Pons (tissue), 1 donor: Measurements from ENCODE around the gene NPY4R.
"Not testable (repeated sequence)": the region's sequence is repeated elsewhere in the genome, so short reads cannot be mapped to it uniquely, and the experiment has no call there.

Experiments
- DNase-seq: peaks from one replicate; pipeline ENCODE4 v3.0.0-alpha.2; 2016; ENCODE audit warnings: low spot score

The NPY4R gene

DNA sequence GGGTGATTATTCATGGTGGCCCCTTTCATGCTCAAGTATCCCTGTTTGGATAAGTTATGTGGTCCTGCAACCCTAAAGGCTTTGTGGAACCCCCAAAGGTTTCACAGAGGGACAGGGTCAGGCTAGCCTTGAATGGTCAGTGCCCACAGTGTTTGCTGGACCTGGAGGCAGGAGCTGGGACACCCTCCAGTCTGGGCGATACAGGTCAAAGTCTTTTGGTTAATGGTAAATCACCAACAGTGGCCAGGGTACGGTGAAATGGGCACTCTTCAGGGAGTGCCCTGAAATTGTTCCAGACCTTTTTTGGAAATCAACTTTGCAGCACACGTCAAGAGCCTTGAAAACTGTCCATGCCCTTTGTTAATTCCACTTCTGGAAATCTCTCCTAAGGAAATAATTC, 8.7 kb downstream of the NPY4R start:
- DNase-seq: not testable (repeated sequence)

GRCh38 chr10:46455992-46456391, 9.8 kb downstream of the NPY4R start:
- not testable (repeated sequence) for DNase-seq

- DNase-seq: not testable (repeated sequence)
Measured at GRCh38 chr10:46451365-46451764, 14.4 kb downstream of the NPY4R start.

DNA sequence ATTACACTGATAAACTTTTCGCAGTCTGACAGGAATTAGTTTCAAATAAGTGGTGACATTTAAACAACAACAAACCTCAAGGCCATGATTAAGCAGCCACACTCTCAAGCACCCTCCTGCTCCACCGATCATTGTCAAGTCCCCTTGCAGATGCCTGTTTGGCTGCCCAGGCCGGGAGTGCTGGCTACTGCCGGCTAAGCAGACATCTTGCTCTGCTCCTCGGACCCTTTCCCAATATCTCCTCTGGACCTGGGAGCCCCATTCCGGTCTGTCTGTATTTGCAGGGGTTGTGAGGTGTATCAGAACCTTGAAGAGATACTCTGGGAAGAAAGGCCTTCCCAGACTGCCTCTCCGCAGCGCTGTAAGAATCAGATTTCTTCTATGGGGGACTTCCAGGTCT, 14.9 kb downstream of the NPY4R start:
- DNase-seq: not testable (repeated sequence)

GRCh38 chr10:46447439-46447838, 18.3 kb downstream of the NPY4R start:
- not testable (repeated sequence) for DNase-seq

DNA sequence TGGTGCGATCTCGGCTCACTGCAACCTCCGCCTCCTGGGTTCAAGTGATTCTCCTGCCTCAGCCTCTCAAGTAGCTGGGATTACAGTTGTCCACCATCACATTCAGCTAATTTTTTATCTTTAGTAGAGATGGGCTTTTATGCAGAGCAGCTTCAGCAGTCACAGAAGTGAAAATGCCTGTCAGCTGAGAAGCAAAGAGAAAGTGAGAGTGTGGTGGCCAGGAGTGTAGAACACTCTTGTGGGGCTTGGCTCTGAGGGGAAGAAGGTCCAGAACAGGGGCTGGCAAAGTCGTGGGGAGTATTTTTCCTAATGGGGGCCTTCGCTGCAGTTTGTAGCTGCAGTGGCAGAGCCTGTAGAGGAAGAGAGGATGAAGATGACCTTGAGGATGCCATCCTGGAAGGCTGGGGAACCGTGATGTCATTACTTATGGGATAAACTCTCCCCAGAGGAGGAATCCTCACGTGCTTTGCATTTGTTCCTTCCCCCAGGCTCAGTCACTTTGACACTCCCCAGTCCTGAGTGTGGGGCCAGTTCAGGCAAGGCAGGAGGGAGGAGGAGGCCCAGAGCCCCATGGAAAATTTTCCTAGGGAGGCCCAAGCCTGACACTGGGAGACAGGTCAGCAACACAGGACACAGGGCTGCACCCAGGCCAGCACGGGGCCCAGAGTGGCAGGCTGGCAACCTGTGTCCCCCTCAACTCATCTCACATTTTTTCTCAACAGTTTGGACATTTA, 20.2 kb downstream of the NPY4R start:
- not testable (repeated sequence) for DNase-seq

DNA sequence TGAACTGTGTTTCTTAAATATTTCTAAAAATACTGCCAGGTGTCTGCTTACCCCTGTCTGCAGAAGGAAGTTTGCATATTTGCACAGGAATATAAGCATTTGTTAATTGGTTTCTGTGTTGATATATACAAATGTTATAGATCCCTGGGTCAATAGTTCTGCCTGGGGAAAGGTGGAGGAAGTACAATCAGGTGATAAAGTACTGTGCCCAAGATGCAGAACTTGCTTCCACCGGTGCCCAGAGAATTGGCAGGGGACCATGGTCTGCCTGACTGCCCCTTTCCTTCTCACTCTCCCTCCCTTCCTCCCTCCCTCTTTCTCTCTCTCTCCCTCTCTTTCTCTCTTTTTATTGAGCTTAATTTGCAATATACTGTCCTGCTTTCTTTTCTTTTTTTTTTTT, 22.3 kb downstream of the NPY4R start:
- DNase-seq: not testable (repeated sequence)

GRCh38 chr10:46442706-46443275, 23.0 kb downstream of the NPY4R start:
- not testable (repeated sequence) for DNase-seq

DNA sequence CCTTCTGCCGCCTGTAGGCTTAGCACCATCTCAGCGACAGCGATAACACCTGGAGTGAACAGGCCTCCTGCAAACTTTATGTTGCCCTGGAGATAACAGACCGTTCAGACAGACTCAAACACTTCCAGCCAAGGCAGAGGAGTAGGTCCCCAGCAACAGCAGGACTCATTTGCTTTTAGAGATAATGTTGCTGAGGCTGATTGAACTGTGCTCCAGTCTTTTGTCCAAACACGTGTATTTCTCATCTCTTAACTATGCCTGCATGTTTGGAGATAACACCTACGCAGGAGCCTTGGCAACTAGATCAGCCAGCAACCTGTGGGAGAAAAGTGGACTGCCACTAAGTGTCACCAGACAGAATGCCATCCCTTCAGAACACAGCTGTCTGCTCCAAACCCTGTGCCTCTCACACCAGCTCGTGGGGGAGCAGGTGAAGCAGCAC, 23.9 kb downstream of the NPY4R start:
- not testable (repeated sequence) for DNase-seq

- DNase-seq: not testable (repeated sequence)
Measured at GRCh38 chr10:46440942-46441341, 24.8 kb downstream of the NPY4R start.

DNA sequence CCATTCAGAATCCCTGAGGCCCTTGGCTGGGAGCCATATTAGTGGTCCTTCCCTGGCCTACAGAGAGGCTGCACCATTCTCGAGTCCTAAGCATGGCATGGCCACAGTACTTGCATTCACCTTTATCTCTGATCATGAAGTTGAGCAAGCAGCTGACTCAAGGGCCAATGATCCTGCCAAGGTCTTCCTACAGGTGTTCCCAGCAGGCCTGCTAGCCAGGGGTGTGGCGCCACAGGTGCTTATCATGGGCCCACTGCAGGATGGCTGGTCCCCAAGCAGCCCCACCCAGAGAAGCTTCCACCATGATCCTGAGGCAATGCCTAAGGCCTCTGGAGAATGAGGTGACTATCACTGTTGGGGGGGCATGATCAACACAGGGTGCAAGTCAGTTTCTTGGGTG, 42.2 kb downstream of the NPY4R start:
- DNase-seq: not testable (repeated sequence)

GRCh38 chr10:46419570-46420379, 46.0 kb downstream of the NPY4R start:
- not testable (repeated sequence) for DNase-seq

GRCh38 chr10:46418283-46418682, 47.5 kb downstream of the NPY4R start:
- DNase-seq: not testable (repeated sequence)

GRCh38 chr10:46415291-46415690, 50.5 kb downstream of the NPY4R start:
- DNase-seq: not testable (repeated sequence)

- not testable (repeated sequence) for DNase-seq
Measured at GRCh38 chr10:46412665-46413064, 53.1 kb downstream of the NPY4R start.

- not testable (repeated sequence) for DNase-seq
Measured at GRCh38 chr10:46411123-46411522, 54.6 kb downstream of the NPY4R start.
